Activated CD4-positive, alpha-beta T cell treated with anti-CD3 and anti-CD28 coated beads for 36 hours (primary cell): ENCODE measurements around the gene USHBP1. TPM values are rescaled to one million over a fixed set of nuclear protein-coding genes. Genes with fewer than 3 reads are reported as not detected.

Experiments used
- ATAC-seq: fragments of 200-7000 bp; cut with Tn5 transposase; one replicate; pipeline ENCODE4 v1.10.0; 2021; ENCODE audit warnings: mild to moderate bottlenecking, moderate library complexity
- CTCF ChIA-PET: fragments of 350-600 bp; sonication (Branson Sonifier 250); formaldehyde crosslinking; loops from one replicate; lab custom pipeline; 2021; ENCODE audit warnings: antibody characterized with exemption; lab: Charles Lee
- POLR2A ChIA-PET: fragments of 350-600 bp; sonication (Branson Sonifier 250); formaldehyde crosslinking; loops from one replicate; lab custom pipeline; 2021; ENCODE audit warnings: antibody characterized with exemption, inconsistent platforms; lab: Charles Lee
- DNase-seq: peaks from one replicate; pipeline ENCODE4 v3.0.0-alpha.2; 2020
- H3K27ac Mint-ChIP-seq: one replicate; pipeline ENCODE4 v1.8.0; 2021; ENCODE audit warnings: mixed read lengths
- H3K27me3 Mint-ChIP-seq: one replicate; pipeline ENCODE4 v1.8.0; 2021; ENCODE audit warnings: mixed read lengths
- H3K36me3 Mint-ChIP-seq: one replicate; pipeline ENCODE4 v1.8.0; 2021; ENCODE audit warnings: low read depth, mixed read lengths
- H3K4me1 Mint-ChIP-seq: one replicate; pipeline ENCODE4 v1.8.0; 2021; ENCODE audit warnings: mixed read lengths
- H3K4me3 Mint-ChIP-seq: one replicate; pipeline ENCODE4 v1.8.0; 2021; ENCODE audit warnings: mild to moderate bottlenecking, moderate library complexity, mixed read lengths
- H3K9me3 Mint-ChIP-seq: one replicate; pipeline ENCODE4 v1.8.0; 2021; ENCODE audit warnings: low read depth, mixed read lengths
- intact Hi-C, 2 experiments: fragments of 100-400 bp; cut with DNase I in 1 of 2; cut with micrococcal nuclease in 1 of 2; formaldehyde crosslinking; loops; one replicate each; pipeline versions ENCODE4 v1.14.2 to v1.15.1; 2022 to 2024; cut with DNase I, micrococcal nuclease
- total RNA-seq, 2 experiments: library from RNA; stranded (reverse); gene quantifications; one replicate each; pipeline ENCODE4 v1.2.3, GENCODE V29; 2021

Gene USHBP1
- total RNA-seq, 2 experiments from 2014 or later, result 0.11 TPM; not detected in 1

DNA sequence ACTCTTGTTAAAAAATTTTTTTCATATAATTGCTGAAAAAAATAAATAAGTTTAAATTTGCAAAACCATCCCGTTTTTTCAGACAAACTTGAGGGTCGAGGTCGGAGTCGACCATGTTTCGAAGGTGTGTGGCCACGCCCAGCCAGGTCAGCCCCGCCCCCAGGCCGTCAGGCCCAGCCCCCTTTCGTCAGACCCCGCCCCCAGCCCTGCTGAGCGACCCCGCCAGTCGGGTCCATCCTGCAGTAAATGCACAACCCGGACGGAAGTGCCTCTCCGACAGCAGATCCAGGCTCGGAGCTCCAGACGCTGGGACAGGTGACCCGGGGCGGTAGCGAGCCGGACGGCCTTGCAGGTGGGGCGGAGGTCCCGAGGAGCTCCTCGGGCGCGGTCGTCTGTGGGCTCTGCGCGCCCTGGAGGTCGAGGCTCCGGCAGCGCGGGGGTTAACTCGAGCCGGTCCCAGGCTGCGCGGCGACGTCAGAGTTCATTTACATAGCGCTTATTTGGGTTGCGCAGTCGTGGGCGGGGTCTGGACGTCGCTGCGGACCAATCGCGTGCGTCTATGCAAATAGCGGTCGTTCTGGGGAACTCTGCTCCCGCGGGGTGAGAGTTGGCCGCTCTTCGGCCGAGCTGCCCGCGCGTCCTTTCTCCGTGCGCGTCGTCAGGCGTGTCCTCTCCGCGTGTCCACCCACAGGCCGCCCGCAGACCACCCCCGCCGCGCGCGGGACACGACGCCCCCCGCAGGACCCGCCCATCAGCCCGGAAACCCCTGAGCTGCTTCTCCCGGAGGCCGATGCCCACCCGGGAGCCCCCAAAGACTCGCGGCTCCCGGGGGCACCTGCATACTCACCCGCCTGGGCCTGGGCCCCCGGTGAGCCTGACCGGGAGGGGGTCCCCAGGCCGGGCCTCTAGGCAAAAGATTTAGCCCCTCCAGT lies 38.3 kb downstream of the USHBP1 start, which contains the start of gene OCEL1:
Gene OCEL1 (plus strand): TSS at position 225 of the 932 bp plus-strand sequence. CDS start 22 bp downstream, at position 247.
- peak; percentile 99 for DNase-seq
- H3K4me3 Mint-ChIP-seq, result peak within 1 kb of the TSS; percentile 80
- H3K27me3 Mint-ChIP-seq, result no peaks in the 10 kb centered on the region
- intact Hi-C loops, result loop anchor here (1.0 to 5.0 kb wide), 14 partner anchors 9 to 754 kb away; partner anchors contain the start of genes BABAM1 (in 2 of the 2), USE1 (in 2 of the 2), COLGALT1 (in 1 of the 2) and DDA1 (in 1 of the 2)
- no peaks in the 10 kb centered on the region for H3K9me3 Mint-ChIP-seq
- ChIA-PET CTCF (interaction anchor here (1.0 to 1.2 kb wide), 2 partner anchors 27 to 55 kb away, joined by 3 read pairs; partner anchors contain the start of gene ANKLE1), POLR2A (interaction anchor here (0.5 to 1.4 kb wide), 5 partner anchors 9 to 42 kb away, joined by 3 to 6 read pairs (median 3); partner anchors contain the start of genes BABAM1 and USE1)
- peaks cover 2% of the 10 kb centered on the region for H3K36me3 Mint-ChIP-seq
- H3K27ac Mint-ChIP-seq, result peak within 1 kb of the TSS; percentile 93
- peak; percentile 92 for ATAC-seq
- peaks cover 7% of the 10 kb centered on the region for H3K4me1 Mint-ChIP-seq

DNA sequence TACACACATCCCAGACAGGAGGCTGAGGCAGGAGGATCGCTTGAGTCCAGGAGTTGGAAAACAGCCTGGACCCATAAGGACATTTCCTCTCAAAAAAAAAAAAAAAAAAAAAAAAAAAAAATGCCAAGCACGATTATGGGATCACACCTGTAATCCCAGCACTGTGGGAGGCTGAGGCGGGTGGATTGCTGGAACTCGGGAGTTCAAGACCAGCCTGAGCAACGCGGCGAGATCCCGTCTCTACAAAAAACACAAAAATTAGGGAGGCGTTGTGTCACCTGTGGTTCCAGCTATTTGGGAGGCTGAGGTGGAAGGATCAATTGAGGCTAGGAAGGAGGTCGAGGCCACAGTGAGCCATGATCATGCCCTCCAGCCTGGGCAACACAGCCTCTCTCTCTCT lies 39.5 kb downstream of the USHBP1 start:
- no peaks in the 10 kb centered on the region for H3K9me3 Mint-ChIP-seq
- H3K27me3 Mint-ChIP-seq, result no peaks in the 10 kb centered on the region
- H3K36me3 Mint-ChIP-seq, result peaks cover 4% of the 10 kb centered on the region
- intact Hi-C loops, result loop anchor here in 1 of 2 experiments (5.0 kb wide), 1 partner anchor 753 kb away; the partner anchor contains the start of gene EPS15L1
- ChIA-PET CTCF (no interaction called here), POLR2A (no interaction called here)
- no peak overlapping the region for H3K27ac Mint-ChIP-seq
- H3K4me1 Mint-ChIP-seq, result peaks cover 11% of the 10 kb centered on the region
- DNase-seq (no peak), ATAC-seq (no peak)
- H3K4me3 Mint-ChIP-seq, result peak overlapping the region; percentile 80

DNA sequence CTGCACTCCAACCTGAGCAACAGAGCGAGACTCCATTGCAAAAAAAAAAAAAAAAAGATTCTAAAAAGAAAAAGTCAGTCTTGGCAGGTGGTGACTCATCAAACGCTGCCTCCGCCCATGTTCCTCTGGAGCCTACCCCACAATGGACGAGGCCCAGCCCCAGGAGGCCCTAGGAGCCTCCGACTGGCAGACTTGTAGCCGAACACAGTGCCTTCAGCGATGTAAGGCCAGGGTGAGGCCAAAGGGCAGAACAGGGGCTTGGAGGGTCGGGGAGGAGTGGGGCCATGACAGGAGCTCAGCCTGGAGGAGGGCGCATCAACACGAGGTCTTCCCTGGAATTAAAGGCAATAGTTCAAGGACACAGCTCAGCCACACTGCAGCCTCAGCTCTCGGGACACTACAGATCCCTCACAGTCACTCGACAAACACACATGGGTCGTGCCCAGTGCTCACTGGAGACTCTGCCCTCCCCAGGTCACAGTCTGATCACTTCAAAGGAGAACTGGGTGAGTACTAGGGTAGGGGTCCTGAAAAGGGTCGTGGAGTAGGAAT lies 44.3 kb downstream of the USHBP1 start:
- H3K27ac Mint-ChIP-seq, result no peak overlapping the region
- H3K4me3 Mint-ChIP-seq, result no peak overlapping the region
- H3K9me3 Mint-ChIP-seq, result no peaks in the 10 kb centered on the region
- H3K4me1 Mint-ChIP-seq, result peaks cover 15% of the 10 kb centered on the region
- DNase-seq, result peak; percentile 50
- H3K36me3 Mint-ChIP-seq, result peaks cover 24% of the 10 kb centered on the region
- intact Hi-C loops, result no loop called here
- ChIA-PET POLR2A (interaction anchor here (0.6 kb wide), 1 partner anchor 83 kb away, joined by 3 read pairs; the partner anchor contains the start of gene ABHD8), CTCF (interaction anchor here (0.6 kb wide), 3 partner anchors 14 to 575 kb away, joined by 3 to 5 read pairs (median 3); partner anchors contain the start of gene B3GNT3)
- peak; percentile 15 for ATAC-seq
- H3K27me3 Mint-ChIP-seq, result no peaks in the 10 kb centered on the region

DNA sequence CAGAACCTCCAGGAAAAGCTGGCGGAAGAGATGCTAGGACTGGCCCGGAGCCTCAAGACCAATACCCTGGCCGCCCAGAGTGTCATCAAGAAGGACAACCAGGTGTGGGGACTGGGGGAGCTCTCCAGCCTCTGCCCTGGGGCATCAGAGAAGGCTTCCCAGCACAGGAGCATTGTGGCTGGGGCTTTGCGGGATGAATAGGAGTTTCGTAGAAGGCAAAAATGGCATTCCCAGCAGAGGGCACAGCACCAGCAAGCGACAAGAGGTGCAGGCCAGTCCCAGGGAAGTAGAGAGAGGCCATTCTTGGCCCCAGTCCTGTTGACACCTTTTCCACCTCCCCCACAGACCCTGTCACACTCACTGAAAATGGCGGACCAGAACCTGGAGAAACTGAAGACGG lies 45.3 kb downstream of the USHBP1 start:
- ChIA-PET POLR2A (no interaction called here), CTCF (no interaction called here)
- Mint-ChIP-seq H3K27me3 (no peaks in the 10 kb centered on the region), H3K27ac (no peak overlapping the region), H3K4me1 (peaks cover 22% of the 10 kb centered on the region), H3K4me3 (no peak overlapping the region), H3K9me3 (no peaks in the 10 kb centered on the region), H3K36me3 (peaks cover 25% of the 10 kb centered on the region)
- intact Hi-C loops, result loop anchor here in 1 of 2 experiments (5.0 kb wide), 1 partner anchor 142 kb away; the partner anchor contains the start of genes HAUS8 and MYO9B
- DNase-seq (no peak), ATAC-seq (no peak)

DNA sequence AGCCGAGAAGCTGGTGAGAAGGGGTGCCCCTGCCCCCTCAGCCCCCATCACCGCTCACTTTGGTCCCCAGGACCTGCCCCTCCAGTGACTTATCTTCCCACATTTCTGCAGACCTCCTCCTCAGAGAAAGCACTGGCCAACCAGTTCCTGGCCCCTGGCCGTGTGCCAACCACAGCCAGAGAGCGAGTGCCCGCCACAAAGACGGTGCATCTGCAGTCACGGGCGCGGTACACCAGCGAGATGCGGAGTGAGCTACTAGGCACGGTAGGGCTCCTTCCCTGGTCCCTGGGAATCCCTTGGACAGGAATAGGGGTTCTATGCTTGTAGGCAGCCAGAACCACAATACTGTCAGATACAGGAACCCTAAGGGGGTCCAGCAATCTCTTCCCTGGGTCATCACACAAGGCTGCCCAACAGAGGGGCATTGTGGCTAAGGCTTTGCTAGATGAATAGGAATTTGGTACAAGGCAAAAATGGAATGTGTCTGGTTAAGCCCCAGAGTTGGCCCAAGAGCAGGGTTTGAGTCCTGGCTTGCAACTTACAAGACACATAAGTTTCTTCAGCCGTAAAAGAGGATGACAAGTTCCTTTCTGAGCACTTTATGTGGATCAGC lies 48.4 kb downstream of the USHBP1 start:
- H3K4me1 Mint-ChIP-seq, result peaks cover 22% of the 10 kb centered on the region
- POLR2A ChIA-PET, result interaction anchor here (1.0 to 1.2 kb wide), 2 partner anchors 10 to 189 kb away, joined by 3 read pairs; partner anchors contain the start of genes BST2 and OCEL1
- no peaks in the 10 kb centered on the region for H3K27me3 Mint-ChIP-seq
- ATAC-seq (no peak), DNase-seq (no peak)
- H3K9me3 Mint-ChIP-seq, result no peaks in the 10 kb centered on the region
- peak overlapping the region; percentile 80 for H3K4me3 Mint-ChIP-seq
- intact Hi-C loops, result loop anchor here in 1 of 2 experiments (5.0 kb wide), 1 partner anchor 139 kb away; the partner anchor contains the start of genes HAUS8 and MYO9B
- CTCF ChIA-PET, result interaction anchor here (0.7 to 1.7 kb wide), 5 partner anchors 12 to 124 kb away, joined by 3 to 5 read pairs (median 5); partner anchors contain the start of gene BABAM1
- peaks cover 25% of the 10 kb centered on the region for H3K36me3 Mint-ChIP-seq
- peak overlapping the region; percentile 95 for H3K27ac Mint-ChIP-seq

DNA sequence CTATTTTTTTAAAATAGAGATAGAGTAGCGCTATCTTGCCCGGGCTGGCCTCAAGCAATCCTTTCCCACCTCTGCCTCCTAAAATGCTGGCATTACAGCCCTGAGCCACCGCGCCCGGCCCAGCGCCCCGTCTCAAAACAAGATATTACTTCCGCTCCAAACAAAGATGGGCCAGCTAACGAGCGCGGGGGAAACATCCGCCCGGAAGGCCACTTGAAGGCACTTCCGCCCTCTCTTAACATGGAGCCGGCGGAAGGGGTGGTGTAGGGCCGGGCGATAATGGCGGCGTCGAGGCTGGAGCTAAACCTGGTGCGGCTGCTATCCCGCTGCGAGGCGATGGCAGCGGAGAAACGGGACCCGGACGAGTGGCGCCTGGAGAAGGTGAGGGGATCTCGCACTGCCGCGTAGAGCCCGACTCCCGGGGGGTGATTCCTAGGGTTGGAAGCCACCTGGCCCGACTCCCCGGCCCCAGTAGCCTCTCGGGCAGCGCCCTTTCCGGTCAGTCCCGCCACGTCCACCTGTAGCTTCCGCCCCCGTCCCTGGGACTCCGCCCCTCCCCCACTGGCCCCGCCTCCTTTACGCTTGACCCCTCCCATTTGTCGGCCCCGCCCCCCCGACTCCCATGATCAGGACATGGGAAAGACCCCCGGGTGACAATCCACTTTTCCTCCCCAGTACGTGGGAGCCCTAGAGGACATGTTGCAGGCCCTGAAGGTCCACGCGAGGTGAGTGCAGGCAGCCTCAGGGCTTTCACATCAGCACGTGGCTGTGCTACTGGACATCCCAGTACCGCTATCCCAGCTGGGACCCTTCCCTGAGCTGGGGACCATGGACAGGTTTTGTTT lies 49.2 kb downstream of the USHBP1 start, which contains the start of gene USE1:
Gene USE1 (plus strand): TSS at position 231 of the 845 bp plus-strand sequence. CDS start 49 bp downstream, at position 280.
- H3K27me3 Mint-ChIP-seq, result no peaks in the 10 kb centered on the region
- H3K27ac Mint-ChIP-seq, result peak within 1 kb of the TSS; percentile 95
- ATAC-seq (peak; percentile 97), DNase-seq (peak; percentile 93)
- intact Hi-C loops, result loop anchor here (1.0 to 5.0 kb wide), 10 partner anchors 11 to 205 kb away; partner anchors contain the start of genes BABAM1 (in 2 of the 2), HAUS8 (in 2 of the 2), MYO9B (in 2 of the 2) and OCEL1 (in 2 of the 2)
- peak within 1 kb of the TSS; percentile 80 for H3K4me3 Mint-ChIP-seq
- peaks cover 26% of the 10 kb centered on the region for H3K36me3 Mint-ChIP-seq
- ChIA-PET CTCF (interaction anchor here (0.5 to 1.7 kb wide), 10 partner anchors 10 to 113 kb away, joined by 3 to 5 read pairs (median 4); partner anchors contain the start of gene BABAM1), POLR2A (interaction anchor here (0.6 to 1.3 kb wide), 6 partner anchors 10 to 190 kb away, joined by 3 to 4 read pairs (median 3); partner anchors contain the start of genes BST2 and OCEL1)
- H3K9me3 Mint-ChIP-seq, result no peaks in the 10 kb centered on the region
- H3K4me1 Mint-ChIP-seq, result peaks cover 21% of the 10 kb centered on the region

DNA sequence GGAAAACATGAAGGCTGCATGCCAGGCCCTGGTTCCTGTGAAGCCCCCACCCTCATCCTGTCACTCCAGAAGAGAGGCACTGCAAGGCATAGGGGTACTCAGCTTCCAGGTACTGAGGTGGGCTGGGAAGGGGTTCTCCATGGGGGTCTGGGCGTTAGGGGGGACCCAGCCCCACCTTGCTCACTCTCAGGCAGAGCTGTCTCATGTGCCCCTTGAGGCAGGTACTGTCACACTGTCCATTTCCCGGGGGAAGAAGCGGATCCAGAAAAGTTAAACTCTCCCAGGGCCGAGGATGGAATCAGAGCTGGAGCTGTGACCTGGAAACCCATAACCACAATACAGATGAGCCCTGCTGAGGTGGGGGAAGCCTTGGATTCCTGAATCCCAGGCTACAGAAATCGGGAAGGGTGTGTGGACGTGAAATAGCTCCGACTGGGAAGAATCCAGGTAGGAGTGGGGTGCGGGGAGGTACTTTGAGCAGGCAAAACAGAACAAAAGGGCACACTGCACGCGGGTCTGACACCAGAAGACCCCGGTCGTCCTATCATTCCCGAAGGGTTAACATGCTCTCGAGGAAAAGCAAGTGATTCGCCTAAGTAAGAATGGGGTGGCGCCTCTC lies 49.9 kb downstream of the USHBP1 start:
- POLR2A ChIA-PET, result interaction anchor here (0.6 to 1.3 kb wide), 6 partner anchors 11 to 191 kb away, joined by 3 to 4 read pairs (median 3); partner anchors contain the start of genes BST2 and OCEL1
- intact Hi-C loops, result loop anchor here (1.0 to 5.0 kb wide), 10 partner anchors 12 to 206 kb away; partner anchors contain the start of genes BABAM1 (in 2 of the 2), HAUS8 (in 2 of the 2), MYO9B (in 2 of the 2) and OCEL1 (in 2 of the 2)
- Mint-ChIP-seq H3K4me3 (peak overlapping the region; percentile 80), H3K27me3 (no peaks in the 10 kb centered on the region), H3K9me3 (no peaks in the 10 kb centered on the region), H3K36me3 (peaks cover 29% of the 10 kb centered on the region), H3K4me1 (peaks cover 19% of the 10 kb centered on the region), H3K27ac (peak overlapping the region; percentile 95)
- CTCF ChIA-PET, result interaction anchor here (0.5 to 1.7 kb wide), 8 partner anchors 9 to 114 kb away, joined by 3 to 5 read pairs (median 3); partner anchors contain the start of gene BABAM1
- no peak for DNase-seq
- ATAC-seq, result no peak

DNA sequence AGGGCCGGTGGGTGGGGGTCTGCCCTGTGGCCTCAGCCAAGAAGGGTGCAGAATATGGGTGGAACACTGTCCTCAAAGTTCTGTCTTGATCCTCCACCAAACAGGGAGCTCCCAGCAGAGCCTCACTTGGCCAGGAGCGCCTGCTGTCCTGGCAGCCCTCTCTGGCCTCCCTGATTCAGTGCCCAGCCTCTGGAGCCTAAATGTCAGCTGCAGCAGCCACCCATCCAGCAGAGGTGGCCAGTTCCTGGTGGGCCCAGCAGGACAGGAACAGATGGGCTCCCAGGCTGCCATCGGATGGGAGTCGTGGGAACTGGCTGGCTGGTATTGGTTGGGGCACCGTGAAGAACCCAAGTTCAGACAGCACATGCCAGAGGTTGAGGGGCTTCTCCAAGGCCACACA lies 51.2 kb downstream of the USHBP1 start:
- H3K27me3 Mint-ChIP-seq, result no peaks in the 10 kb centered on the region
- peaks cover 33% of the 10 kb centered on the region for H3K36me3 Mint-ChIP-seq
- ChIA-PET POLR2A (no interaction called here), CTCF (interaction anchor here (0.9 kb wide), 1 partner anchor 47 kb away, joined by 6 read pairs; no protein-coding TSS in a partner anchor)
- no peak overlapping the region for H3K4me3 Mint-ChIP-seq
- no peak overlapping the region for H3K27ac Mint-ChIP-seq
- no peak for DNase-seq
- H3K4me1 Mint-ChIP-seq, result peaks cover 22% of the 10 kb centered on the region
- H3K9me3 Mint-ChIP-seq, result no peaks in the 10 kb centered on the region
- no peak for ATAC-seq
- intact Hi-C loops, result no loop called here
